GM20000 (cell line): ENCODE results near the gene MUC12.

ENCODE experiments used
- DNase-seq: peaks from one replicate; pipeline ENCODE4 v3.0.0; 2012; ENCODE audit warnings: low spot score
- TF ChIP-seq, protein P1 (sequence below): IDR thresholded peaks from 2 replicates; pipeline ENCODE4 v1.5.1; 2012; ENCODE audit warnings: mild to moderate bottlenecking, control low read depth; ENCODE audit errors: extremely low read depth, missing control alignments

MUC12 gene

GRCh38 chr7:101009629-101010028 is 40.3 kb downstream of the MUC12 start:
- DNase-seq: no peak
- TF ChIP-seq, protein P1, sequence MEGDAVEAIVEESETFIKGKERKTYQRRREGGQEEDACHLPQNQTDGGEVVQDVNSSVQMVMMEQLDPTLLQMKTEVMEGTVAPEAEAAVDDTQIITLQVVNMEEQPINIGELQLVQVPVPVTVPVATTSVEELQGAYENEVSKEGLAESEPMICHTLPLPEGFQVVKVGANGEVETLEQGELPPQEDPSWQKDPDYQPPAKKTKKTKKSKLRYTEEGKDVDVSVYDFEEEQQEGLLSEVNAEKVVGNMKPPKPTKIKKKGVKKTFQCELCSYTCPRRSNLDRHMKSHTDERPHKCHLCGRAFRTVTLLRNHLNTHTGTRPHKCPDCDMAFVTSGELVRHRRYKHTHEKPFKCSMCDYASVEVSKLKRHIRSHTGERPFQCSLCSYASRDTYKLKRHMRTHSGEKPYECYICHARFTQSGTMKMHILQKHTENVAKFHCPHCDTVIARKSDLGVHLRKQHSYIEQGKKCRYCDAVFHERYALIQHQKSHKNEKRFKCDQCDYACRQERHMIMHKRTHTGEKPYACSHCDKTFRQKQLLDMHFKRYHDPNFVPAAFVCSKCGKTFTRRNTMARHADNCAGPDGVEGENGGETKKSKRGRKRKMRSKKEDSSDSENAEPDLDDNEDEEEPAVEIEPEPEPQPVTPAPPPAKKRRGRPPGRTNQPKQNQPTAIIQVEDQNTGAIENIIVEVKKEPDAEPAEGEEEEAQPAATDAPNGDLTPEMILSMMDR: no peak

GRCh38 chr7:101012931-101013330 is 43.6 kb downstream of the MUC12 start:
- TF ChIP-seq, protein P1: no peak
- DNase-seq: no peak

- no peak for DNase-seq
Measured at GRCh38 chr7:101015626-101016025, 46.3 kb downstream of the MUC12 start.

DNA sequence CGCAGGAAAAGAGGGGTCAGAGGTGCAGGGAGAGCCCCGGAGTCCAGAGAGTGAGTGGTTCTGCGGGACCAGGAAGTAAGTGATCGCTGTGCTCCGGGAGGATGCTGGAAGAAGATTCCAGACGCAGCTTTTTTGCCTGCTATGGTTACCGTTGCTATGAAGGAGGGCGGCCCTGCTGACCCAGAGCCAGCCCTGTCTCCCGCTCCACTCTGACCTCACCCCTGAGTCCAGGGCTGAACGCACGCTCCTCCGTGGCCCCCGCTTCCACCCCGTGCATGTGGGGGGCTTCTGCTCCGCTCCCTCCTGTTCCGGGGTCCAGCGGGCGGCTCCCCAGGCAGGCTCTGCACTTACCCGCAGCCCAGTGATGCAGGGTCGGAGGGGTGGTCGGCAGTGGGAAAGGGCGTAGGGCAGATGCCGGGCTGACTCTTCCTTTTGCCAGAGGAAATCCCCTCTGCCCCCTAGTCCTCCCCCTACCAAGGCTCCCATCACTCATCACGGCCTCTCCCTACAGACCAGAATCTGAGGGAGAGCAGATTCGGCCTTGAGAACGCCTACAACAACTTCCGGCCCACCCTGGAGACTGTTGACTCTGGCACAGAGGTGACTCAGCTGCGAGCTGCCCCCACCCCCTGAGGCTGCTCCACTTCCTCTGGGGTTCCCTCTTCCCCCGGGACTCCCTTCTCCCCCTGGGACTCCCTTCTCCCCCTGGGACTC is 47.9 kb downstream of the MUC12 start:
- DNase-seq: peak; percentile 85
- TF ChIP-seq, protein P1: no peak

More at GRCh38 chr7:101015626-101016025, 46.3 kb downstream of the MUC12 start:
- TF ChIP-seq, protein P1: no peak

DNA sequence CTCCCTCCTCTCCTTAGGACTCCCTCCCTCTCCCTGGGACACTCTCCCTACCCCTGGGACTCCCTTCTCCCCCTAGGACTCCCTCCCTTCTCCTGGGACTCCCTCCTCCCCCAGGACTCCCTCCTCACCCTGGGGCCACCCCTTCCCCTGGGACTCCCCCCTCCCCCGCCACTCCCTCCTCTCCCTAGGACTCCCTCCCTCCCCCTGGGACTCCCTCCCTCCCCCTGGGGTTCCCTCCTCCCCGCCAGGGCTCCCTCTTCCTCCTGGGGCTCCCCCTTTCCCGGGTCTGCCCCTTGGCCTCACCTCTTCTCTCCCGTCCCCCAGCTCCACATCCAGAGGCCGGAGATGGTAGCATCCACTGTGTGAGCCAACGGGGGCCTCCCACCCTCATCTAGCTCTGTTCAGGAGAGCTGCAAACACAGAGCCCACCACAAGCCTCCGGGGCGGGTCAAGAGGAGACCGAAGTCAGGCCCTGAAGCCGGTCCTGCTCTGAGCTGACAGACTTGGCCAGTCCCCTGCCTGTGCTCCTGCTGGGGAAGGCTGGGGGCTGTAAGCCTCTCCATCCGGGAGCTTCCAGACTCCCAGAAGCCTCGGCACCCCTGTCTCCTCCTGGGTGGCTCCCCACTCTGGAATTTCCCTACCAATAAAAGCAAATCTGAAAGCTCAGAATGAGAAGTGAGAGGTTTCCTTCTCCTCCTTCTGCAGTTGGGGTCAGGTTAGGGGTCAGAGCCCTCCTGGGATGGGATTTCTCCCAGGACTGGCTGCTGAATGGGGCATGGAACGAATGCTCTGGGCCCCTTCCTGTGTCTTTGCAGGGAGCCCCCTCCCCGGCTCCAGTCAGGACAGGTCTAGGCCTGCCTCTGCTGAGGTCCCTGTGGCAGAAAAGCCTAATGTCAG is 49.2 kb downstream of the MUC12 start:
- DNase-seq: peak; percentile 49
- TF ChIP-seq, protein P1: no peak

DNA sequence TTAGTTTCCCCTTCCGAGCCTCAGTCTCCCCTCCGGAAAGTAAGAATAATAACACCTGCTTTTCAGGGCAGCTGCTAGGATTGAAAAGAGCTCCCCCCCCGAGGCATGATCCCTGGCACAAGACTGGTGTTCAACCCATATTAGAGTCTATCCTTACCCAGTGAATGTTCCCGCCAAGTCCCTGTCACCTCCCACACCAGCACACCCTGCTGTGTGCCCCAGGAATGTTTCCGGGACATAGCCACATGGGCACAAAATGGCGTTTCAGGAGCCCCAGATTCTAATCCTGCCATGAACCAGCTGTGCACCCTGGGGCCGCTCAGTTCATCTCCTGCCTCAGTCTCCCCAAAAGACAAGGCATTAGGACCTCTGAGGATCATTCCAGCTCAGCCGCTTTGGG is 51.1 kb downstream of the MUC12 start:
- DNase-seq: no peak
- TF ChIP-seq, protein P1: no peak

DNA sequence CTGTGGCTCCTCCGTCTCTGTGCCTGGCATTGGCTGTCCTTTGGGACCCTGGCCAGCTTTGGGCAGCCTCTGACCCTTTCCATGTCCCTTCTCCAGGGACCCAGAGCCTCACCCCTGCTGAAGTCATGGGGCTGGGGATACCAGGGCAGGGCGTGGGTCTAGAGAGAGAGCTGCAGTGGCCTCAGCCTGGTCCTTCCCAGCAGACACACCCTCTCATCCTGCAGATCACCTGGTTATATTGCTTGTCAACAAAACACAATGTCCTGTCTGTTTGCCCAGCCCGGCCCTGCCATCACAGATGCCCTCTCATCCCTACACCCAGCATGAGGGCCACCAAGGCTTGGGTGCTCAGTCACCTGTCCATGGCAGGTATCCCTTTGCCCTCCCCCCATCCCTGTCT is 52.3 kb downstream of the MUC12 start:
- TF ChIP-seq, protein P1: no peak
- no peak for DNase-seq
